OCI-LY3 (cell line): ENCODE results near the gene RANBP6.

Experiments used
- EZH2phosphoT487 ChIP-seq: fragments of 200-600 bp; shearing (Covaris generic); IDR thresholded peaks from 2 replicates; pipeline ENCODE4 v1.6.1; 2018; ENCODE audit warnings: antibody characterized with exemption, mixed run types, low read depth
- TF ChIP-seq, protein P1 (sequence below): fragments of 200-600, 300-600 bp; sonication (generic); IDR thresholded peaks from 2 replicates; pipeline ENCODE4 v1.5.1; 2014; ENCODE audit warnings: antibody characterized with exemption, low read length, low read depth

DNA sequence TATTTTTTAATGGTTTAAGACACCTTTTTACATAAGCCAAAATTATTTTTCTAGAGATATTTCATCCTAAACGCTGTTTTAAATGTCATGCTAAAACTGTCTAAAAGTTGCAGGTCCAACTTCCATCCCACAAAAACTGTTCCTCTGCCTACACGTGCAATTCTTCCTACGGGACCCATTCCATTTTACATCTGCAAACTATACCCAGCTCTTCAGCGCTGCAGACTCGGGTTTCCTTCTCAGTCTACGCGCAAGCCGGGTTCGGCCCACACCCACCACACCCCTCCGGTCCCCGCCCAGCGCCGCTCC, 8.7 kb downstream of the RANBP6 start:
- TF ChIP-seq, protein P1, sequence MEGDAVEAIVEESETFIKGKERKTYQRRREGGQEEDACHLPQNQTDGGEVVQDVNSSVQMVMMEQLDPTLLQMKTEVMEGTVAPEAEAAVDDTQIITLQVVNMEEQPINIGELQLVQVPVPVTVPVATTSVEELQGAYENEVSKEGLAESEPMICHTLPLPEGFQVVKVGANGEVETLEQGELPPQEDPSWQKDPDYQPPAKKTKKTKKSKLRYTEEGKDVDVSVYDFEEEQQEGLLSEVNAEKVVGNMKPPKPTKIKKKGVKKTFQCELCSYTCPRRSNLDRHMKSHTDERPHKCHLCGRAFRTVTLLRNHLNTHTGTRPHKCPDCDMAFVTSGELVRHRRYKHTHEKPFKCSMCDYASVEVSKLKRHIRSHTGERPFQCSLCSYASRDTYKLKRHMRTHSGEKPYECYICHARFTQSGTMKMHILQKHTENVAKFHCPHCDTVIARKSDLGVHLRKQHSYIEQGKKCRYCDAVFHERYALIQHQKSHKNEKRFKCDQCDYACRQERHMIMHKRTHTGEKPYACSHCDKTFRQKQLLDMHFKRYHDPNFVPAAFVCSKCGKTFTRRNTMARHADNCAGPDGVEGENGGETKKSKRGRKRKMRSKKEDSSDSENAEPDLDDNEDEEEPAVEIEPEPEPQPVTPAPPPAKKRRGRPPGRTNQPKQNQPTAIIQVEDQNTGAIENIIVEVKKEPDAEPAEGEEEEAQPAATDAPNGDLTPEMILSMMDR: no peak
- TF ChIP-seq EZH2phosphoT487: no peak
